ELF-1 (cell line): ENCODE data around the gene TGOLN2.
A peak's percentile ranks its signal among the peaks of the same experiment; 100 is the strongest.
"Not testable (repeated sequence)": the region's sequence is repeated elsewhere in the genome, so short reads cannot be mapped to it uniquely, and the experiment has no call there.

Source experiments
- DNase-seq: peaks from one replicate; pipeline ENCODE4 v3.0.0-alpha.2; 2016; ENCODE audit warnings: low read depth, low spot score

TGOLN2 gene

DNA sequence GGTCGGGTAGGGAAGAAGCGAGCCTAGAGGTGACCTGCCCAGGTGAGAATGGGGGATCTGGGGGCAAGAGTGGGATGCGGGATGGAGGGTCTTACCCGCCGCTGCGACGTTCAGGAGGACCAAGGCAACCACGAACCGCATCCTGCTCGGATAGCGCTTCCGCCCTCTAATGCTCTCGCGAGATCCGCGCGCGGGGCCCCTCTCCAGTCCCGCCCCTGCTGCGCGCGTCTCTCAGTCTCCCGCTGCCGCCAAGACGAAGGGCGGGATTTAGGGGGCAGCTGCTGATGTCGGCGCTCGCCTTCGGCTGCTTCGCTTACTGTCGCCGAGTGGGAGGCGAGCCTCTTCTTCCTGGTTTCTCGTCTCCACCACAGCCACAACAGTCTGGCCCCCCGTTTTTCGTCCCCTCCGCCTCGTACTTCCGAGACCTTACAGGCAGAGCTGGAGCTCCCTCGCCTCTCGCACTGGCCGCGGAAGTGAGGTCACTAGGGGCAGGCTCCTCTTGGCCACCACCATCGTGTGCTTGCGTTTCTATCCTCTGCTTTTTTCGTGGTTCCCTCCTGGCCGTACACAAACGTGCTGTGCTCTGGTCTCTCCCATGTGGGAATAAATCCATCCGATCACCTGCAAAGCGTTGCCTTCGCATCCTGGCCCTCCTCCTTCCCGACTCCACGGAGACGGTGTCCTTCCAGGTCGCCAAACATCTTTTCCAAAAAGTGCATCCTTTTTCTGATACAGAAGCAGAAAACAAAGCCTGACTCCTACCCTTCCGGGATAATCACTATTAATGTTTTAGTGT is at the start of gene TGOLN2:
TSS of gene TGOLN2 (minus strand) at position 168 of the 796 bp plus-strand sequence. CDS start at position 141, 27 bp downstream.
- peak; percentile 95 for DNase-seq

DNA sequence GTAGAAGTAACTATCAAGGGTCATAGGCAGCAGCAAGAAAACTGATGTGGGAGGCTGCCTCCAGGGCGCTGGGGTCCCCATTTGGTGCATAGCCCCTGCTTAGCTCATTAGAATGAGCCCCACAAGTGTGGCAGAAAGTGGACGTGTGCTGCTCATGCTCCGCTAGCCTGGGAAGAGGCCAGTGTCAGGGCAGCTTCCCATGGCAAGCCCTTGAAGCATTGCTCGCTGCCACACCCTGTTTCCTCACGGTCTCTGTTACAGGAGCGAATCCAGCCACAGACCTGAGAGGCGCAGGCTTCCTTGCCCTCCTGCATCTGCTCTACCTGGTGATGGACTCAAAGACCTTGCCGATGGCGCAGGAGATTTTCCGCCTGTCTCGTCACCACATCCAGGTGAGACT is 49.3 kb upstream of the TGOLN2 start:
- DNase-seq, result no peak

DNA sequence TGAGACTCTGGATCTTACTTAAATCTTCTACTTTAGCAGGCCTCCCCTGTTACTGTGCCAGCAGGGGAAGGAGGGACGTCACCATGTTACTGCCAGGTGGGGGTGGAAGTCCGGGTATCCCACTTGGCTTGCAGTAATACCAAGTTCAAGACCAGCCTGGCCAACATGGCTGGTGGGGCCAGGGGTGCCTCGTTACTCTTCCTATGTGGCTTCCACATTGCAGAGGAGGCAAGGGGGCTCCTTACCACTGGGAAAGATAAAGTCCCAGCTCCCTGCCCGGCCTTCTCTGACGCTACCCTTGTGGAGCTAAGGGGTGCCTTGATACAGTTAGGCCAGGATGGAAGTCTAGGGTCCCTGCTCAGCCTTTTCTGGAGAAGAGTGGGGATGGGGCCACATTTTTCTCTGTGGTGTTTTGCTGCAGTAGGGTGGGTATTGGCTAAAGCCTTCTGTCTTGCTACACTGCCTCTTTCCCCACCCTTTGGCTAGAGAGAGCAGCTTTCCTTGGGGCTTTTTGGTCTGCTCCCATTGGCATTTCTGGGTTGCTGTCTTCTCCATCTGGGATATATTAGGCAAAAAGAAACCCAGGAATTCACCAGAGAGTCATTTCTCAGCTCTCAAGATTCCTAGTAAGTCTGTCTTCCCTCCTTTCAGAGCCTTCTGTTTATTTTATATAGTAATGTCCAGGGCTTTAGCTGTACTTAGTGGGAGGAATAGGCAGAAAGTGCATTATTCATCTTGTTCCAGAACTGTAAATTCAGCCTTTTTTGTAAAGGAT is 48.7 kb upstream of the TGOLN2 start:
- DNase-seq, result no peak

DNA sequence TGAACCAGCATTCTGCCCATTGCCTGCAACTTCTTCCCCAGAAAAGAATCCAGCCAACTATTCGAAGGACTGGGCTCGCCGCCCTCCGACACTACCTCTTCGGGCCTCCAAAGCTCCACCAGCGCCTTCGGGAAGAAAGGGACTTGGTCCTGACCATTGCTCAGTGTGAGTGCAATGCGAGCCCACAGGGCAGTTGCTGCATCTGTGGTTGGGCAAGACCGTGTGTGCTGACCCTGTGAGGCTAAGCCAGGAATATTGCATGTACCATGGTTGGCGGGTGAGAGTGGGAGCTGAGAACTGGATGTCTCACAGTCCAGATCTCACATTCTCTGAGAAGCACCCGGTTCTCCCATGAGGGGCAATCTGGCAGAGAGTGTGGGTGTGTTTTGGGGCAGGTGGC is 43.3 kb upstream of the TGOLN2 start:
- no peak for DNase-seq

DNA sequence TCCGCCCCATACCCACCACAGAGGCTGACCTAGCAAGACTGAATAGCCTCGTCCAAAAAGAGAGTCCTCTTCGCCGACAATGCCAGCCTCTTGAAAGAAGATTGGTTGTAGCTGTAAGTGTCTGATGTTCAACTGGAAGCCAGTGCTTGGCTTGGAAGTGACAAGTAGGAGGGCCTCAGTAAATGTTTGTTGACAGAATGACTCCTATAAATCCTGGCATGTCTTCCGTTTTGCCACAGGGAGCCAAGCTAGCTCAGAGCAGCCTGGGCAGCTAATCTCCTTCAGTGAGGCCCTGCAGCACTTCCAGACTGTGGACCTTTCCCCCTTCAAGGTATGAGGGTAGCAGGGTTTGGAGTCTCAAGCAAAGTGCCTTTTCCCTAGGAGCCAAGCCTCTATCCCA is 41.7 kb upstream of the TGOLN2 start:
- no peak for DNase-seq

DNA sequence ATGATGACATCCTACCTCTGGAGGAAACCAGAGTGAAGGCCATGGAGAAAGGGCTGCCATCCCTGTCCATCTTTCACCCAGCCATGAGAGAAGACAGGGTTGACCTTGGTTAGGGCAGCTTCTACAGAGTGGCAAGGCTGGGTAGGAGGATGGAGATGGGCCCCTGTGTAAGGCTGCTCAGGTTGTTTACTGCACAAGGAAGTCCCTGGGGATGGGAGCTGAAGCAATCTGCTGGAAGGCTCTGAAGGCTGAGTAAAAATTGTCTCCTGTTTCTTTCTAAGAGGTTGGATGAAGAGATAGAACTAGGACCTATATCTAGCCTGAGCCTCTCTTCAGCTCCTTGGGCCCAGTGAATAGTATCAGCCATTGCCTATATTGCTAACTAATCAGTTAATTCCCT is 41.1 kb upstream of the TGOLN2 start:
- DNase-seq, result no peak

DNA sequence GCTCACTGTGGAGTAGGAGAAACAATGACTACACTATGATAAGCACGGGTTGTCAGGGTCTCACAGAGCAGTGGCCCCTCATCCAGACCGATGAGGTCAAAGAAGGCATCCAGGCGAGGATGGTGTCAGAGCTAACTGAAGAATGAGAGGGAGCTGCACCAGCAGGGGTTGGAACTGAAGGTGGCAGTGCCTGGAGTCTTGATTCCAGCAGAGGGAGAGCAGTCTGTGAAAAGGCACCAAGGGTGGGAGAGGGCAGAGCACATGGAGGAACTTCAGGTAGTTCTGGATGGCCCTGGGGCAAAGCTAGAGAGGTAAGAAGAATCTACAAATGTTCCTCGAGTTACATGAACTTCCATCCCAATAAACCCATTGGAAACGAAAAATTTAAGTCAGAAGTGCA is 39.4 kb upstream of the TGOLN2 start:
- no peak for DNase-seq

DNA sequence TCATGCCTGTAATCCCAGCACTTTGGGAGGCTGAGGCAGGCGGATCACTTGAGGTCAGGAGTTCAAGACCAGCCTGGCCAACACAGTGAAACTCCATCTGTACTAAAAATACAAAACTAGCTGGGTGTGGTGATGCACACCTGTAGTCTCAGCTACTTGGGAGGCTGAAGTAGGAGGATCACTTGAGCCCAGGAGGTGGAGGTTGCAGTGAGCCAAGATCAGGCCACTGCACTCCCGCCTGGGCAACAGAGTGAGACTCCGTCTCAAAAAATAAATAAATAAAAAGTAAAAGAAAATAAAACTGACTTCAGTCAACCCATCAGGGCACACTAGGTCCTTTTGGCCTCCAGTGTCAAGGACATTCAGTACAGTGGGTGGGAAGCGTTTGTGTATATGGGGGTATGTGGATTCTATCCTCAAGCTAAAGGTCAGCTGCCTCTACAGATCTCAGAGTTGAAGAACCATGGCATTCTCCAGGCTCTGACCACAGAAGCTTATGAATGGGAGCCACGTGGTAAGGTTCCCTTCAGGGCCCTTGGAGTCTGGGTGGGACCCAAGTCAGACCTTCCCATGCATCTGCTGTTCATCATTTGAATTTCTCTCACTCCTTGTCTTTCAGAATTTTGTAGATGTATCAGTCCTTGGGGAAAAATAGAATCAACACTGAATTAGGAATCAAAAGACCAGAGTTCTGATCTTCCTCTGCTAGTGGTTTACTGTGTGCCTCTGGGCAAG is 35.0 kb upstream of the TGOLN2 start:
- DNase-seq, result not testable (repeated sequence)

DNA sequence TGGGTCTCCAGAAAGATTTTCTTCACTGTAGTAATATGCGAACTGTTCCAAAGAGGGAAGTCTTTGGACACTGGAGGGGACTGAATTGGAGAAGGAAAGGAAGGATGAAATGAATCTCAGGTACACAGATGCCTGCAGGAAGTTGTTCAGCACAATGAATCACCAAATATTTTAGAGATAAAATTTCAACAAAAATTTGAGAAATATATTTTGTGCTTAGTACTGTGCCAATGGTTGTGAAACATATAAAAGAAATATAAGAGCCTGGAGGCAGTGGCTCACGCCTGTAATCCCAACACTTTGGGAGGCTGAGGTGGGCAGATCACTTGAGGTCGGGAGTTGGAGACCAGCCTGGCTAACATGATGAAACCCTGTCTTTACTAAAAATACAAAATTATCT is 29.9 kb upstream of the TGOLN2 start:
- no peak for DNase-seq

DNA sequence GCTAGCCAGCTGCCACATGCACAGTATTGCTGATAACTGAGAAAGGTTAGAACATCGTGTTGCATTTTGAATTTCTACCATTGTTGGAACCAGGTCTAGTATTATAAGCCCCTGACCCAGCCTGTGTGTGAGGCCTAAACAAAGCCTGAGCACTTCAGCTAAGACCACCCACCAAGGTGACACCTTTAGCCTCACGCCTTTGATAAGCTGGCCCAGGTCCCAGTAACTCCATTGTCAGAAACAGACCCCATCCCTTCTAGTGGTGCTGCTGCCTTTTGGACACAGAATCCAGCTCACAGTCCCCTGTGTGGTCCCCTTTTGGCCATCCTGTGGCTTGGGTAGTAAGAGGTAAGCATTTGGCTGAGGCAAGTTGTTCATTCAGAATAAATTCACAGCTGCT is 28.4 kb upstream of the TGOLN2 start:
- DNase-seq, result no peak

DNA sequence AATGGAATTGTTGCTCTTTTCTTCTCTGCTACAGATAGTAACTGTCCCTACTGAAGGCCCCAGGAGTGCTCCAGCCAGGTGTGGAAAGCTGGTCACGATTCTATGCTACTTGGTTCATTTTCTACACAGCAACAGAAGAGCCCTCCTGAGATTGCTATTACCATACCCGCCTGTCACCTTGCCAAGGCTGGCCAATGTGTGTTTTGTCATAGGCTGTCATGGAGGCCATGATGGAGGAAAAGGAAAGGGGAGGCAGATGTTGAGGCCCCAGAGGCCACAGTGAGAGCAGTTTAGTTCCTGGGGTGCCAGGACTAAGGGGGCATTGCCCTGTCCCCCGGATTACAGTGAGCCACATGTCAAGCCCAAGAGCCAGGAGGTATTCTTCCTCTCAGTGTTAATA is 27.7 kb upstream of the TGOLN2 start:
- no peak for DNase-seq

DNA sequence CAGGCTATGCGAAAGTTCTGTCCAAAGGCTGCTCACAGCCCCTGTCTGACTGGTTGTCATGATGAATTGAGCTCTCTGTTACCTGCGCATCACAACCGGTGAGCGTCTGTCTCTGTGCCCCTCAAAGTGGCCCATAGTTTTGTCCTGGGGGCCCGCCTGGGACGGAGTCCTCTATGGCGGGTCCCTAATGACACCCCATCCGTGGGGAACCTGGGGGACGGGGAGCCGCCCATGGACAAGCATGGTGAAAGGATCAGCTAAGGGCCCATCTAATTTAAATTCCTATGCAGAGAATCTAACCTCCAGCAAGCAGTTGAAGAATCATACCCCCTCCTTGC is 27.3 kb upstream of the TGOLN2 start:
- DNase-seq, result no peak

DNA sequence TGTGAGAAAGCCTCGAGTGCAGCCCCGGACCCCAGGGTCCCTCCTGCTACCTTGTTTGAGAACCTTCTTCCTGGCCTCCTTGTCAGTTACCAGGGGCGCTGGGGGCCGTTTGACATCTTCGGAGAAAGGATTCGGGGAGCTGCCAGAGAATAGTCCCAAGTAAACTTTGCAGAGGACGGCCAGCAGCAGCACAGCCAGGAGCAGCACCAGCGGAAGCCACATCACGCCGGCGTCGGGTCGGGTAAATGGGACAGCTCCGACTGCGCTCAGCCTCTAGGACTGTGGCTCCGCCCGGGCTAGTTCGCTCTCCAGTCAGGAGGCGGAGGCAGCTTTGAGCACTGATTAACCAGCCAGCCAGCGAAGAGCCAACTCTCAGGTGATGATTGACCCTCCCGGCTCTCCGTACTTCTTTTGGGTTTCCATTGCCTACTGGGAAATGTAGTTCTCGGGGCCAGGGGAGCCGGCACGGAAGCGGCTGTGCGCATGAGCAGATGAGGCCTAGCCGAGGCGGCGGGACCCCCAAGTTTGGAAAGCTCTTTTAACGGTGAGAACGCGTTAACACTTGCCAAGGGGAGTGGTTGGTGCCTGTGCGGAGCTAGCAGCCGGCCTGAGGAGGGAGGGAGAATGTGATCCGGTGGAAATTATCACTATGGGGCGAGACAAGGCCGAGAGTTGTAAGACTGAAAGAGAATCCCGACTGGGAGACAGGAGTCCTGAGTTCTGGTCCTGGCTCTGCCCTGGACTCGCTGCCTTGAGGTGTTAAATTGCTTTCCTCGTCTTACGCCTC is 26.7 kb upstream of the TGOLN2 start, which contains the start of the genes ELMOD3 and RETSAT:
TSS of gene ELMOD3 (plus strand) at position 484 of the 787 bp plus-strand sequence. CDS start 2,430 bp downstream, outside the sequence.
TSS of gene RETSAT (minus strand) at position 243 of the 787 bp plus-strand sequence. CDS start at position 222, 21 bp downstream.
- peak; percentile 99 for DNase-seq

DNA sequence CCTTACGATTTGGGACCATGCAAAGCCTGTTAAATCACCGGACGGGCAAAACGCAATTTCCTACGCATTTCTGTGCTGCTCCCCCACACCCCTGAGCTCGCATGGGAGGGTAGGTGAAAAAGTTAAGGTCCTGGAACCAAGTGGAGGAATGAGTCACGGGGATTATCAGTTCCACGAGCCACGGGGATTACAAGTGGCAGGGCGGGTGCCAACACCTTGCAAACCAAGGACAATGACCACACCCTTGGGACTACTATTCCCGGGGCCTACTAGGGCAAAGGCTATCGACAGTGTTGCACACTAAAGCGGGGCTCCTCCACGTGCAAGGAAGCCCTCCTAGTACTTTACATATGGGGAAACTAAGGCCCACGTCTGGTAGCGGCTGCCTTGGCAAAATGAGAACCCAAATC is 26.1 kb upstream of the TGOLN2 start:
- no peak for DNase-seq

DNA sequence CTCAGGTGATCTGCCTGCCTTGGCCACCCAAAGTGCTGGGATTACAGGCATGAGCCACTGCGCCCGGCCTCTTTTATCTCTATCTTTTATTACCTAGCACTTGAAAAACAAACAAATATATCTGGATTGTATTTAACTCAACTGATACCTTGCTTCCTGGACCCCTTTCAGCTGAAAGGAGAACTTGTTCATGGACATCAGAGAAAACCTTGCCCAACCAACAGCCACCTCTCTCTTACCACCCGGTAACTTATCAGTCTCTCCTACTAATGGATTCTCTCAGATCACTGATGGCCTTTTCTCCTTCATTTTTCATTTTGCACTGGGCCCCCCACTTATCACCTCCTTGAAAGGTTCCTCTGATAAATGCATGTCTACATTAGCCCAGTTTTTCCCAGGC is 19.8 kb upstream of the TGOLN2 start:
- DNase-seq, result no peak

DNA sequence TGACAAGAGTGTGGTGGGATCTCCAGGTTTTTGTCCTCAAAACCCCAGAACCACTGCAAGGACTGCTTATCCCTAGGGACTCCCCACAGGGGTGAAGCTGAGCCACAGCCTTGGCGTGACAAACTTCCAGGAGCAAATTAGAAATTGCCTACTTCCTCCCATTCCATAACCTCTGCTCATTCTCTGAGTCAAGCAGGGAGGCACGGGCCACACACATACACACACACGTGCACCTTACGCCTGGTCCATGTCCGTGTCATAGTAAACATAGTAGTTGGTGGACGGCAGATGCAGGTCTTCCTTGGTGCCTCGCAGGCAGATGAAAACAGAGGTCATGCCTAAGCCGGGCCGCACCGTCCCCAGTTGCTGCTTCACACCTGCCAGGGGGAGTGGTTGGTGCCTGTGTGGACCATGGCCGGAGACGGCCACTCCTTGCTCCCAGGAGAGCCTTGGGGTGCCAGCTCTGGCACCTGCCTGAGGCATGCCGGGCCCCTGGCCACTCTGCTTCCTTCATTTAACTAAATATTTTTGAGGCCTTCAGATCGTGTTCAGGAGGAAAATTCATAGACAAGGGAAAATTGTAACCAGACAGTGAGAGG is 16.7 kb upstream of the TGOLN2 start:
- no peak for DNase-seq

DNA sequence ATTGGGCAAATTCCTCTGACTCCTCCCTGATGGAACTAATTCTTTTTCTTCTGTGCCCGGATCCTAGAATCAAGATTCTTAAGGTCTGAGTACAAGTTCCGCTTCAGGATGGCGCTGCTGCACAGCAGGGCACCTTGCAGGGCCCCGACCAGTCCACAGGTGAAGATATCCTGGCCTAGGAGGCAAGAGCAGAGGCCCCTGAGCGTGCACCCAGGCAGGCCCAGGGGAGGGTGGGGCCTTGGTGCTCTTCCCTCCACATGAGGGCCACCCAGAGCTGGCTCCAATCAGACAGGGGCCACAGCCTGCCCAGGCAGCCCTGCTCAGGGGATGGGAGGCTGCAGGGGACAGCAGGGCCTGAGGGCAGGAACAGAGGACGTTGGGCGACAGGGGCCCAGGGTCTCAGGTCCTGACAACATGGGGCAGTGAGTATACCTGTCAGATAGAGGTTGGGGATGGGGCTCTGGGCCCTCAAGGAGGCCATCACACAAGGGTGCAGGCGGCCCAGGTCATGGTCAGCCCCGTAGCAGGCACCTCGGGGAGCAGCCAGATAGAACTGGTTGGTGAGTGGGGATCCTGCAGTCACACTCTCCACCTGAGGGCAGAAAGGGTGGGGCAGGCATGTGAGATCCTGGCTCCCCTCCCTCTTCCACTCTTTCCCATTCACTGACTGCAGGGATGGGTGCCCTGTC is 15.6 kb upstream of the TGOLN2 start:
- DNase-seq, result not testable (repeated sequence)

DNA sequence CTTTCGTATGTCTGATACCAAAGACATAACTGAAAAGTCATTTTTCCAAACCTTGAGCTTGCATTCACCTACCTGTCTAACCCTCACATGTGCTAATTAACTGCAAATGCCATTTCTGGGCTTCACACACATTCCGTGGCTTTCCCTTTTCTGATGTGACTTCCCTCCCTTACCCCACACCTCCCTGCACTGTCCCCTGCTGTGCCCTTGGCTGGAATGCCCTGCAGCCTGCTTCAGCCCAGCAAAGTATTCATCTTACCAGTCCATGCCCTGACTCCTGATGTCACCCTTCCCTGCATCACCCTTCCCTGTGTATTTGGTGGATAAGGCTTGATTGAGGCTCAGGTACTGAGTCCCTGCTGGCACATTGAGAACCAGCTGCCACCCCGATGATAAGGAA is 14.4 kb upstream of the TGOLN2 start:
- DNase-seq, result peak; percentile 36

DNA sequence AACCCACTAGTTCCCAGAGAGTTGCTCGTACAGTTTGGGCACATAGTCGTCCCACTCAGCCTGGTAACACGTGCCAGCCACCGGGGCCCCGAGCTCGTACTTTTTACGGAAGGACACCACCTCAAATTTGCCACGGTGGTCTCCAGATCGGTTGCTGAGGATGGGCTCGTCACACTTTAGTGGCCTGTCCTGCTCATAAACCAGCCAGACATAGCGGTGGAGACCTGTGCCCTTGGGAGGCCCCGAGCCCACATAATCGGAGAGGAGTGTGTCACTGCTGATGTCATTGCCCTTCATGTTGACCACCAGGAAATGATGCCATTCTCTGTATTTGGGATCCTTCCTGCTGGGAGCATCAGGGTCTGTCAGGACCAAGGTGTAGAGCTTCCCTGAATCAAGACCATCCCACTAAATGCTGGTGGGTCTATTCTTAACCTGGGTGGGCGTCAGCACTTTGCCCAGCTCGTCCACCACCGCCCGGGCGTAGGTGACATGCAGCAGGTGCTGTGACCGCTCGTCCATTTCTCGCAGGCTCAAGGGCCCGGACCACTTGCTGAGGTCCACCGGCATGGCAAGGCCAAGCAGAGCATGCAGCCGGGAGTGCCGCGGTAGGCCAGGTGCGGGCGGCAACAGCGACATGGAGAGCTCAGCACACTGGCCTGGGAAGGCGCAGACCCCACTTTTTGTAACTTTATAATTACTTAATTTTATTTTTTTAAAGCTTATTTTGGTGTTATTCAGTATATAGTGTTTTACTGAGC is 13.7 kb upstream of the TGOLN2 start:
- no peak for DNase-seq
